Neuronal stem cell (in vitro differentiated cells): ENCODE results near the gene TRMO.

Source experiments
- DNase-seq: peaks from one replicate; pipeline ENCODE4 v3.0.0-alpha.2; 2013; ENCODE audit warnings: low spot score
- H2AFZ ChIP-seq: one replicate; pipeline ENCODE4 v1.6.1; 2013; ENCODE audit warnings: mild to moderate bottlenecking, low read length, inconsistent platforms
- H2AK5ac ChIP-seq: 2 replicates; pipeline ENCODE4 v1.6.1; 2013; ENCODE audit warnings: low read depth, mild to moderate bottlenecking, inconsistent platforms, low read length, moderate library complexity, mixed read lengths
- H2BK120ac ChIP-seq: 2 replicates; pipeline ENCODE4 v1.6.1; 2013; ENCODE audit warnings: low read depth, mild to moderate bottlenecking, inconsistent platforms, low read length, moderate library complexity, mixed read lengths
- H2BK12ac ChIP-seq: one replicate; pipeline ENCODE4 v1.6.1; 2013; ENCODE audit warnings: low read length, inconsistent platforms
- H2BK15ac ChIP-seq: 2 replicates; pipeline ENCODE4 v1.6.1; 2013; ENCODE audit warnings: mild to moderate bottlenecking, low read length, inconsistent platforms, mixed read lengths
- H2BK5ac ChIP-seq: one replicate; pipeline ENCODE4 v1.6.1; 2013; ENCODE audit warnings: inconsistent platforms, mild to moderate bottlenecking, low read length, moderate library complexity
- H3K14ac ChIP-seq: one replicate; pipeline ENCODE4 v1.6.1; 2013; ENCODE audit warnings: low read length, inconsistent platforms
- H3K18ac ChIP-seq: 2 replicates; pipeline ENCODE4 v1.6.1; 2013; ENCODE audit warnings: low read length, inconsistent platforms
- H3K23ac ChIP-seq: 2 replicates; pipeline ENCODE4 v1.6.1; 2013; ENCODE audit warnings: low read depth, mild to moderate bottlenecking, mixed read lengths, low read length, inconsistent platforms; ENCODE audit not compliant: poor library complexity
- H3K27ac ChIP-seq: replicated peaks from 3 replicates; pipeline ENCODE4 v1.5.1; 2013; ENCODE audit warnings: low read length, inconsistent platforms
- H3K27me3 ChIP-seq, 3 experiments: 2 replicates each; pipeline ENCODE4 v1.6.1; 2013; ENCODE audit warnings: low read length in 3 of 3, mild to moderate bottlenecking in 2 of 3, inconsistent platforms in 1 of 3, low read depth in 1 of 3, mixed read lengths in 1 of 3, moderate library complexity in 1 of 3; ENCODE audit not compliant: control insufficient read depth in 3 of 3, insufficient read depth in 3 of 3
- H3K36me3 ChIP-seq, 2 donors: replicated peaks in 1 of 2; 2 replicates each; pipeline ENCODE4 v1.6.1; 2013; ENCODE audit warnings: low read length in 2 of 2; ENCODE audit not compliant: control insufficient read depth in 2 of 2, insufficient read depth in 2 of 2
- H3K4ac ChIP-seq: 2 replicates; pipeline ENCODE4 v1.6.1; 2013; ENCODE audit warnings: inconsistent platforms, mild to moderate bottlenecking, low read length, moderate library complexity
- H3K4me1 ChIP-seq, 2 donors: 1 replicate in 1 of 2; 2 replicates in 1 of 2; pipeline ENCODE4 v1.6.1; 2013; ENCODE audit warnings: low read length in 2 of 2, low read depth in 1 of 2; ENCODE audit not compliant: control insufficient read depth in 2 of 2, insufficient read depth in 1 of 2
- H3K4me2 ChIP-seq: one replicate; pipeline ENCODE4 v1.6.1; 2013; ENCODE audit warnings: mild to moderate bottlenecking, low read length, inconsistent platforms; ENCODE audit not compliant: insufficient read depth, poor library complexity, severe bottlenecking
- H3K4me3 ChIP-seq, 2 donors: 2 replicates each; pipeline ENCODE4 v1.5.1; 2013; ENCODE audit warnings: low read length in 2 of 2, mild to moderate bottlenecking in 2 of 2, inconsistent platforms in 1 of 2, moderate library complexity in 1 of 2
- H3K79me1 ChIP-seq: one replicate; pipeline ENCODE4 v1.6.1; 2013; ENCODE audit warnings: low read depth, mild to moderate bottlenecking, inconsistent platforms, low read length, moderate library complexity
- H3K9ac ChIP-seq: one replicate; pipeline ENCODE4 v1.6.1; 2013; ENCODE audit warnings: mild to moderate bottlenecking, low read depth, low read length, inconsistent platforms; ENCODE audit not compliant: poor library complexity
- H3K9me3 ChIP-seq, 2 donors: replicated peaks in 1 of 2; 2 replicates each; pipeline versions ENCODE3 to v1.6.1; 2013; ENCODE audit warnings: low read length in 2 of 2, mild to moderate bottlenecking in 2 of 2, inconsistent platforms in 1 of 2, low read depth in 1 of 2, mixed read lengths in 1 of 2, moderate library complexity in 1 of 2; ENCODE audit not compliant: control insufficient read depth in 2 of 2, insufficient read depth in 1 of 2
- H4K8ac ChIP-seq: one replicate; pipeline ENCODE4 v1.6.1; 2013; ENCODE audit warnings: low read depth, mild to moderate bottlenecking, inconsistent platforms, low read length, moderate library complexity
- H4K91ac ChIP-seq: one replicate; pipeline ENCODE4 v1.6.1; 2013; ENCODE audit warnings: low read length, low read depth, mild to moderate bottlenecking, inconsistent platforms; ENCODE audit not compliant: poor library complexity
- WGBS, 2 donors: extraction: QIAGEN DNeasy Blood & Tissue Kit; methylation state at CpG; one replicate each; pipeline ENCODE4 v1.1.7; 2013; ENCODE audit warnings: missing lambda C conversion rate in 2 of 2, mixed read lengths in 1 of 2; ENCODE audit not compliant: insufficient read length in 2 of 2, insufficient replicate concordance in 1 of 2; ENCODE audit errors: extremely low coverage in 2 of 2; 5-methylcytosine and 5-hydroxymethylcytosine counted together

Gene TRMO

GRCh38 chr9:97856857-97857605 is 65.3 kb downstream of the TRMO start:
- Histone ChIP-seq H3K4me2 (no peak overlapping the region), H2BK15ac (no peak overlapping the region), H3K27me3 (peaks cover 56 to 97% (median 92%) of the 10 kb centered on the region in 3 experiments), H3K36me3 (no peaks in the 10 kb centered on the region), H2BK120ac (no peak overlapping the region), H2AK5ac (no peak overlapping the region), H3K9ac (no peak overlapping the region), H4K91ac (no peak overlapping the region), H3K9me3 (peaks cover 6 to 8% of the 10 kb centered on the region in 2 donors), H3K79me1 (no peaks in the 10 kb centered on the region), H2BK12ac (no peak overlapping the region), H3K18ac (no peak overlapping the region), H2BK5ac (no peak overlapping the region), H2AFZ (peak overlapping the region; percentile 53), H4K8ac (no peak overlapping the region), H3K27ac (no peak overlapping the region), H3K14ac (no peak overlapping the region), H3K23ac (peak overlapping the region; percentile 15), H3K4me3 (peak overlapping the region in 1 of 2 donors; percentile 58), H3K4ac (no peak overlapping the region), H3K4me1 (peaks cover 0 to 2% of the 10 kb centered on the region in 2 donors)
- no CpG with 5 or more reads among the region's 15 CpGs for WGBS, 2 donors
- DNase-seq, result peak; percentile 32

GRCh38 chr9:97855899-97856298 is 66.4 kb downstream of the TRMO start:
- no peak for DNase-seq
- H3K4ac ChIP-seq, result no peak overlapping the region

GRCh38 chr9:97855486-97855875 is 66.8 kb downstream of the TRMO start:
- no peak overlapping the region for H2BK12ac ChIP-seq
- no peak overlapping the region for H3K9ac ChIP-seq
- H3K79me1 ChIP-seq, result no peaks in the 10 kb centered on the region
- H3K4me3 ChIP-seq, result no peak overlapping the region
- H3K9me3 ChIP-seq, result peaks cover 5 to 9% of the 10 kb centered on the region in 2 donors
- H3K18ac ChIP-seq, result no peak overlapping the region
- WGBS, 2 donors, result no CpG with 5 or more reads among the region's 8 CpGs
- H3K4me2 ChIP-seq, result no peak overlapping the region
- no peak for DNase-seq
- H3K4ac ChIP-seq, result no peak overlapping the region
- peak overlapping the region; percentile 10 for H2AK5ac ChIP-seq
- H4K91ac ChIP-seq, result no peak overlapping the region
- no peak overlapping the region for H3K27ac ChIP-seq
- no peak overlapping the region for H2BK120ac ChIP-seq
- H3K14ac ChIP-seq, result no peak overlapping the region
- no peaks in the 10 kb centered on the region for H3K36me3 ChIP-seq
- no peak overlapping the region for H2BK15ac ChIP-seq
- H4K8ac ChIP-seq, result no peak overlapping the region
- peaks cover 61 to 99% (median 98%) of the 10 kb centered on the region in 3 experiments for H3K27me3 ChIP-seq
- peaks cover 0 to 2% of the 10 kb centered on the region in 2 donors for H3K4me1 ChIP-seq
- no peak overlapping the region for H3K23ac ChIP-seq
- no peak overlapping the region for H2BK5ac ChIP-seq
- no peak overlapping the region for H2AFZ ChIP-seq

More at GRCh38 chr9:97855899-97856298, 66.4 kb downstream of the TRMO start:
- no peak overlapping the region for H3K4me2 ChIP-seq
- peaks cover 61 to 100% (median 99%) of the 10 kb centered on the region in 3 experiments for H3K27me3 ChIP-seq
- no peak overlapping the region for H3K23ac ChIP-seq
- H2BK5ac ChIP-seq, result no peak overlapping the region
- H3K79me1 ChIP-seq, result no peaks in the 10 kb centered on the region
- H3K4me1 ChIP-seq, result peaks cover 0 to 2% of the 10 kb centered on the region in 2 donors
- H4K91ac ChIP-seq, result no peak overlapping the region
- no CpG with 5 or more reads among the region's 5 CpGs for WGBS, 2 donors
- H3K18ac ChIP-seq, result no peak overlapping the region
- H3K27ac ChIP-seq, result no peak overlapping the region
- H2BK12ac ChIP-seq, result no peak overlapping the region
- peak overlapping the region; percentile 10 for H2AK5ac ChIP-seq
- peaks cover 6 to 9% of the 10 kb centered on the region in 2 donors for H3K9me3 ChIP-seq
- no peak overlapping the region for H2AFZ ChIP-seq
- no peak overlapping the region for H2BK15ac ChIP-seq
- H3K4me3 ChIP-seq, result no peak overlapping the region
- H3K9ac ChIP-seq, result no peak overlapping the region
- no peak overlapping the region for H2BK120ac ChIP-seq
- no peaks in the 10 kb centered on the region for H3K36me3 ChIP-seq
- H4K8ac ChIP-seq, result no peak overlapping the region
- no peak overlapping the region for H3K14ac ChIP-seq

GRCh38 chr9:97854696-97855485 is 67.4 kb downstream of the TRMO start:
- Histone ChIP-seq H3K79me1 (no peaks in the 10 kb centered on the region), H2BK120ac (no peak overlapping the region), H2BK15ac (no peak overlapping the region), H3K4me1 (peaks cover 0 to 2% of the 10 kb centered on the region in 2 donors), H3K27ac (no peak overlapping the region), H4K91ac (no peak overlapping the region), H3K9me3 (peaks cover 5 to 9% of the 10 kb centered on the region in 2 donors), H2AK5ac (peak overlapping the region; percentile 14), H4K8ac (no peak overlapping the region), H3K4me3 (no peak overlapping the region), H2AFZ (peak overlapping the region; percentile 92), H3K23ac (peak overlapping the region; percentile 77), H3K9ac (no peak overlapping the region), H3K4me2 (no peak overlapping the region), H3K18ac (peak overlapping the region; percentile 11), H2BK5ac (no peak overlapping the region), H3K14ac (no peak overlapping the region), H3K27me3 (peaks cover 64 to 99% (median 98%) of the 10 kb centered on the region in 3 experiments), H3K36me3 (no peaks in the 10 kb centered on the region), H3K4ac (no peak overlapping the region), H2BK12ac (no peak overlapping the region)
- no peak for DNase-seq
- WGBS, 2 donors, result no CpG with 5 or more reads among the region's 71 CpGs
